ENCODE measurements around the gene APBB2.

The APBB2 gene

GRCh38 chr4:40963897-40964478 is 250.4 kb downstream of the APBB2 start:
- DNase-seq = no peak

GRCh38 chr4:40962551-40963180 is 251.7 kb downstream of the APBB2 start:
- DNase-seq = no peak

- DNase-seq = no peak
Measured at GRCh38 chr4:40960941-40961340, 253.4 kb downstream of the APBB2 start.

GRCh38 chr4:40957281-40957680 is 257.1 kb downstream of the APBB2 start:
- DNase-seq = no peak

GRCh38 chr4:40956721-40957255 is 257.6 kb downstream of the APBB2 start:
- no peak for DNase-seq

GRCh38 chr4:40954088-40954668 is 260.2 kb downstream of the APBB2 start:
- no peak for DNase-seq

GRCh38 chr4:40953283-40954087 is 260.9 kb downstream of the APBB2 start:
- DNase-seq = no peak

- DNase-seq = no peak
Measured at GRCh38 chr4:40952672-40953071, 261.7 kb downstream of the APBB2 start.

- DNase-seq = no peak
Measured at GRCh38 chr4:40952217-40952616, 262.1 kb downstream of the APBB2 start.

GRCh38 chr4:40951026-40951425 is 263.3 kb downstream of the APBB2 start:
- no peak for DNase-seq

GRCh38 chr4:40949358-40950100 is 264.8 kb downstream of the APBB2 start:
- DNase-seq = no peak

GRCh38 chr4:40948014-40948413 is 266.3 kb downstream of the APBB2 start:
- no peak for DNase-seq

- DNase-seq = no peak
Measured at GRCh38 chr4:40946652-40947051, 267.7 kb downstream of the APBB2 start.

- no peak for DNase-seq
Measured at GRCh38 chr4:40940756-40941155, 273.6 kb downstream of the APBB2 start.

GRCh38 chr4:40940317-40940741 is 274.0 kb downstream of the APBB2 start:
- no peak for DNase-seq

GRCh38 chr4:40939856-40940255 is 274.5 kb downstream of the APBB2 start:
- no peak for DNase-seq

GRCh38 chr4:40938337-40938736 is 276.0 kb downstream of the APBB2 start:
- DNase-seq = no peak

GRCh38 chr4:40937140-40937725 is 277.1 kb downstream of the APBB2 start:
- DNase-seq = no peak

- no peak for DNase-seq
Measured at GRCh38 chr4:40934676-40935075, 279.7 kb downstream of the APBB2 start.

- no peak for DNase-seq
Measured at GRCh38 chr4:40933272-40934053, 280.9 kb downstream of the APBB2 start.

- DNase-seq = no peak
Measured at GRCh38 chr4:40931841-40932240, 282.5 kb downstream of the APBB2 start.

GRCh38 chr4:40931238-40931637 is 283.1 kb downstream of the APBB2 start:
- no peak for DNase-seq
